GM23248 (cell line): ENCODE results near the gene NFIX. TPM values are rescaled to one million over a fixed set of nuclear protein-coding genes. Genes with fewer than 3 reads are reported as not detected.

Experiments used
- DNase-seq: peaks from one replicate; pipeline ENCODE4 v3.0.0-alpha.2; 2015
- H2AFZ ChIP-seq: fragments of 200-600 bp; sonication (generic); 2 replicates; pipeline ENCODE4 v1.6.1; 2016; ENCODE audit warnings: antibody characterized with exemption
- H3F3A ChIP-seq: fragments of 200-600 bp; sonication (generic); 2 replicates; pipeline ENCODE4 v1.6.1; 2016; ENCODE audit warnings: mild to moderate bottlenecking, antibody characterized with exemption, mixed run types; ENCODE audit not compliant: insufficient read depth
- H3K27ac ChIP-seq: fragments of 200-600 bp; sonication (generic); 2 replicates; pipeline ENCODE4 v1.5.1; 2016; ENCODE audit warnings: mild to moderate bottlenecking
- H3K27me3 ChIP-seq: fragments of 200-600 bp; sonication (generic); replicated peaks from 2 replicates; pipeline ENCODE4 v1.6.1; 2016; ENCODE audit warnings: mild to moderate bottlenecking; ENCODE audit not compliant: insufficient read depth
- H3K36me3 ChIP-seq: fragments of 200-600 bp; sonication (generic); 2 replicates; pipeline ENCODE4 v1.6.1; 2016; ENCODE audit warnings: low read depth, mild to moderate bottlenecking
- H3K4me1 ChIP-seq: fragments of 200-600 bp; sonication (generic); 2 replicates; pipeline ENCODE4 v1.6.1; 2016; ENCODE audit warnings: mild to moderate bottlenecking; ENCODE audit not compliant: insufficient read depth
- H3K4me2 ChIP-seq: fragments of 200-600 bp; sonication (generic); one replicate; pipeline ENCODE4 v1.6.1; 2016; ENCODE audit warnings: mild to moderate bottlenecking; ENCODE audit not compliant: unreplicated experiment
- H3K4me3 ChIP-seq: fragments of 200-600 bp; sonication (generic); 2 replicates; pipeline ENCODE4 v1.5.1; 2016; ENCODE audit warnings: mild to moderate bottlenecking
- H3K79me2 ChIP-seq: fragments of 200-600 bp; sonication (generic); 2 replicates; pipeline ENCODE4 v1.6.1; 2016; ENCODE audit warnings: mild to moderate bottlenecking; ENCODE audit not compliant: insufficient read depth
- H3K9ac ChIP-seq: fragments of 200-600 bp; sonication (generic); 2 replicates; pipeline ENCODE4 v1.6.1; 2016; ENCODE audit warnings: mild to moderate bottlenecking
- H3K9me2 ChIP-seq: fragments of 200-600 bp; sonication (generic); 2 replicates; pipeline ENCODE4 v1.6.1; 2016; ENCODE audit warnings: mixed run types, mild to moderate bottlenecking, moderate library complexity; ENCODE audit not compliant: insufficient read depth
- H3K9me3 ChIP-seq: fragments of 200-600 bp; sonication (generic); one replicate; pipeline ENCODE4 v1.6.1; 2017; ENCODE audit warnings: low read depth
- H4K20me1 ChIP-seq: fragments of 200-600 bp; sonication (generic); 2 replicates; pipeline ENCODE4 v1.6.0; 2016; ENCODE audit not compliant: insufficient read depth
- EZH2 ChIP-seq: fragments of 200-600 bp; sonication (generic); IDR thresholded peaks from 2 replicates; pipeline ENCODE4 v1.6.1; 2018; ENCODE audit warnings: antibody characterized with exemption, mild to moderate bottlenecking; ENCODE audit not compliant: insufficient read depth, poor library complexity, severe bottlenecking
- EZH2phosphoT487 ChIP-seq: fragments of 200-600 bp; sonication (generic); IDR thresholded peaks from 2 replicates; pipeline ENCODE4 v1.6.1; 2018; ENCODE audit warnings: antibody characterized with exemption, moderate library complexity, mild to moderate bottlenecking, low read depth; ENCODE audit not compliant: insufficient read depth
- WGBS, 2 experiments: methylation state at CpG; one replicate each; pipeline ENCODE4 v1.1.6; 2015 to 2017; ENCODE audit warnings: low lambda C conversion rate in 2 of 2, low coverage in 1 of 2; ENCODE audit errors: missing lambda C conversion rate in 2 of 2; 5-methylcytosine and 5-hydroxymethylcytosine counted together
- in situ Hi-C: fragments of 300-500 bp; cut with MboI; formaldehyde crosslinking; loops from 2 replicates; pipeline ENCODE4 v1.15.0; 2020
- polyA plus RNA-seq: library from polyadenylated mRNA; unstranded; fragments of >200 nt; fragmentation: Nextera tagmentation; extraction: Ambion mirVana; gene quantifications from 2 replicates; pipeline ENCODE4 v1.2.1, GENCODE V29; 2016
- total RNA-seq: library from RNA; depleted of rRNA; stranded (reverse); fragments of >200 nt; shearing (Covaris generic); gene quantifications from 2 replicates; pipeline ENCODE4 v1.2.3, GENCODE V29; 2014

Gene NFIX
- total and polyA plus RNA-seq, 2 experiments from 2014 or later, result 60.8 to 71.0 TPM

- Histone ChIP-seq H3F3A (no peaks in the 10 kb centered on the region), H3K4me1 (peaks cover under 1% of the 10 kb centered on the region; the same call in 1 of the 2 replicates), H3K27ac (no peak overlapping the region), H3K36me3 (no peaks in the 10 kb centered on the region), H3K9me2 (no peaks in the 10 kb centered on the region), H3K4me2 (no peak overlapping the region), H3K79me2 (peaks cover 100% of the 10 kb centered on the region), H3K4me3 (no peak overlapping the region), H3K9ac (no peak overlapping the region), H4K20me1 (no peaks in the 10 kb centered on the region; the same call in 1 of the 2 replicates), H3K27me3 (no peaks in the 10 kb centered on the region), H2AFZ (no peak overlapping the region), H3K9me3 (no peaks in the 10 kb centered on the region)
- WGBS, 2 experiments, result 70 to 74% methylated on average over 17 of the region's 17 CpGs
- no peak for DNase-seq
- in situ Hi-C loops, result no loop called here
- no peak for TF ChIP-seq EZH2phosphoT487
- TF ChIP-seq EZH2, result no peak
These were observed 71.9 kb downstream of the NFIX start for GRCh38 chr19:13066933-13067807.

GRCh38 chr19:13068085-13068846 lies 73.0 kb downstream of the NFIX start:
- no peaks in the 10 kb centered on the region for H3K27me3 ChIP-seq
- in situ Hi-C loops, result no loop called here
- H4K20me1 ChIP-seq, result no peaks in the 10 kb centered on the region; the same call in 1 of the 2 replicates
- no peaks in the 10 kb centered on the region for H3F3A ChIP-seq
- no peak overlapping the region for H3K27ac ChIP-seq
- 0 out of 2 replicates have a peak overlapping the region, but pooled peaks have one; percentile 10 for H3K9ac ChIP-seq
- H3K36me3 ChIP-seq, result no peaks in the 10 kb centered on the region
- H3K4me2 ChIP-seq, result no peak overlapping the region
- no peak overlapping the region for H3K4me3 ChIP-seq
- no peaks in the 10 kb centered on the region for H3K9me3 ChIP-seq
- no peaks in the 10 kb centered on the region for H3K9me2 ChIP-seq
- no peaks in the 10 kb centered on the region; the same call in 1 of the 2 replicates for H3K4me1 ChIP-seq
- DNase-seq, result no peak
- no peak overlapping the region for H2AFZ ChIP-seq
- no peak for TF ChIP-seq EZH2
- no peak for TF ChIP-seq EZH2phosphoT487
- H3K79me2 ChIP-seq, result peaks cover 100% of the 10 kb centered on the region
- 56 to 70% methylated on average over 6 of the region's 6 CpGs for WGBS, 2 experiments

GRCh38 chr19:13069415-13070359 lies 74.4 kb downstream of the NFIX start:
- Histone ChIP-seq H3K4me3 (no peak overlapping the region), H3K79me2 (peaks cover 100% of the 10 kb centered on the region), H3K4me2 (no peak overlapping the region), H3K9ac (no peak overlapping the region), H3K27ac (no peak overlapping the region), H3F3A (no peaks in the 10 kb centered on the region), H3K36me3 (no peaks in the 10 kb centered on the region), H3K9me2 (no peaks in the 10 kb centered on the region), H3K9me3 (no peaks in the 10 kb centered on the region), H3K4me1 (no peaks in the 10 kb centered on the region), H3K27me3 (no peaks in the 10 kb centered on the region), H4K20me1 (no peaks in the 10 kb centered on the region; the same call in 1 of the 2 replicates), H2AFZ (no peak overlapping the region)
- DNase-seq, result no peak
- in situ Hi-C loops, result no loop called here
- no peak for TF ChIP-seq EZH2phosphoT487
- no peak for TF ChIP-seq EZH2
- WGBS, 2 experiments, result 59 to 65% methylated on average over 19 to 20 of the region's 20 CpGs
